CD4-positive, alpha-beta T cell (primary cell): ENCODE results near the gene CAPRIN2. TPM values are rescaled to one million over a fixed set of nuclear protein-coding genes. Genes with fewer than 3 reads are reported as not detected.

Experiments
- ATAC-seq: fragments of 200-7000 bp; cut with Tn5 transposase; one replicate; pipeline ENCODE4 v1.10.0; 2022; ENCODE audit warnings: mild to moderate bottlenecking; ENCODE audit not compliant: poor library complexity
- CTCF ChIA-PET: fragments of 350-600 bp; sonication (Branson Sonifier 250); formaldehyde crosslinking; loops from one replicate; lab custom pipeline; 2021; ENCODE audit warnings: antibody characterized with exemption, inconsistent platforms; lab: Charles Lee
- POLR2A ChIA-PET: fragments of 350-600 bp; sonication (Branson Sonifier 250); formaldehyde crosslinking; loops from one replicate; lab custom pipeline; 2021; ENCODE audit warnings: antibody characterized with exemption, inconsistent platforms; lab: Charles Lee
- DNase-seq, 14 experiments: peaks; one replicate each; pipeline ENCODE4 v3.0.0-alpha.2; 2013 to 2020; ENCODE audit warnings: mixed read lengths in 2 of 14
- H3K27ac ChIP-seq, 2 donors: one replicate each; pipeline versions ENCODE4 v1.5.1 to v1.7.0; 2013; ENCODE audit warnings: low read length in 2 of 2, low read depth in 1 of 2, mild to moderate bottlenecking in 1 of 2
- H3K27me3 ChIP-seq, 2 experiments: 1 replicate in 1 of 2; 2 replicates in 1 of 2; pipeline versions ENCODE4 v1.6.1 to v1.7.0; 2013; ENCODE audit warnings: low read length in 2 of 2, control low read depth in 1 of 2, mild to moderate bottlenecking in 1 of 2, moderate library complexity in 1 of 2; ENCODE audit not compliant: insufficient read depth in 2 of 2, control insufficient read depth in 1 of 2
- H3K36me3 ChIP-seq: one replicate; pipeline ENCODE4 v1.6.1; 2013; ENCODE audit warnings: low read length, control low read depth; ENCODE audit not compliant: insufficient read depth
- H3K4me1 ChIP-seq: one replicate; pipeline ENCODE4 v1.6.1; 2013; ENCODE audit warnings: low read length, control low read depth; ENCODE audit not compliant: insufficient read depth
- H3K4me3 ChIP-seq: one replicate; pipeline ENCODE4 v1.5.1; 2013; ENCODE audit warnings: mild to moderate bottlenecking, low read length, moderate library complexity
- H3K9me3 ChIP-seq, 2 experiments: 1 replicate in 1 of 2; 2 replicates in 1 of 2; pipeline versions ENCODE4 v1.6.1 to v1.7.0; 2013; ENCODE audit warnings: low read length in 2 of 2, mild to moderate bottlenecking in 2 of 2, control low read depth in 1 of 2, moderate library complexity in 1 of 2; ENCODE audit not compliant: control insufficient read depth in 1 of 2, insufficient read depth in 1 of 2
- H3K27ac Mint-ChIP-seq: one replicate; pipeline ENCODE4 v1.8.0; 2020; ENCODE audit warnings: mixed read lengths
- H3K27me3 Mint-ChIP-seq: one replicate; pipeline ENCODE4 v1.8.0; 2021; ENCODE audit warnings: mixed read lengths
- H3K36me3 Mint-ChIP-seq: one replicate; pipeline ENCODE4 v1.8.0; 2021; ENCODE audit warnings: low read depth, mixed read lengths
- H3K4me1 Mint-ChIP-seq: one replicate; pipeline ENCODE4 v1.8.0; 2021; ENCODE audit warnings: low read depth, mixed read lengths
- H3K4me3 Mint-ChIP-seq: one replicate; pipeline ENCODE4 v1.8.0; 2020; ENCODE audit warnings: mild to moderate bottlenecking, mixed read lengths
- H3K9me3 Mint-ChIP-seq: one replicate; pipeline ENCODE4 v1.8.0; 2020; ENCODE audit warnings: mixed read lengths
- CTCF ChIP-seq: fragments of 200-600 bp; IDR thresholded peaks from one replicate; pipeline ENCODE4 v1.8.0; 2022; ENCODE audit warnings: antibody characterized with exemption, mild to moderate bottlenecking
- intact Hi-C, 2 experiments: fragments of 100-400 bp; cut with DNase I in 1 of 2; cut with micrococcal nuclease in 1 of 2; formaldehyde crosslinking; loops; one replicate each; pipeline versions ENCODE4 v1.15.1 to v1.9.0; 2023 to 2025; cut with DNase I, micrococcal nuclease
- total RNA-seq, 174 experiments: library from RNA in 2 of 174; stranded (reverse) in 2 of 174; gene quantifications; one replicate each; pipeline ENCODE4 v1.2.3 and lab custom pipeline; 2021 to 2026

The CAPRIN2 gene
- total RNA-seq, 2 experiments from 2014 or later, result 21.2 to 24.6 TPM

- Histone ChIP-seq H3K4me1 (peaks cover 16% of the 10 kb centered on the region), H3K4me3 (peak overlapping the region; percentile 81), H3K9me3 (no peaks in the 10 kb centered on the region), H3K36me3 (peaks cover under 1% of the 10 kb centered on the region), H3K27ac (peak overlapping the region; percentile 24 to 42), H3K27me3 (no peaks in the 10 kb centered on the region)
- POLR2A ChIA-PET, result interaction anchor here (0.7 to 3.5 kb wide), 8 partner anchors 8 to 1373 kb away, joined by 3 to 47 read pairs (median 4); partner anchors contain the start of genes ERGIC2 and IPO8
- no peak for TF ChIP-seq CTCF
- Mint-ChIP-seq H3K27me3 (no peaks in the 10 kb centered on the region), H3K4me3 (peak overlapping the region; percentile 94), H3K27ac (peak overlapping the region; percentile 77), H3K9me3 (no peaks in the 10 kb centered on the region), H3K36me3 (no peaks in the 10 kb centered on the region), H3K4me1 (peaks cover 48% of the 10 kb centered on the region)
- CTCF ChIA-PET, result interaction anchor here (0.6 to 2.0 kb wide), 4 partner anchors 42 to 97 kb away, joined by 3 to 7 read pairs (median 3); partner anchors contain the start of gene IPO8
- intact Hi-C loops, result loop anchor here (1.0 to 10.0 kb wide), 8 partner anchors 52 to 1920 kb away; partner anchors contain the start of genes DNM1L (in 1 of the 2), ETFBKMT (in 1 of the 2), IPO8 (in 1 of the 2) and SINHCAF (in 1 of the 2)
- DNase-seq (peak in 3 of 14 experiments; percentile 25 to 46 (median 32)), ATAC-seq (peak; percentile 21)
Observed at GRCh38 chr12:30754383-30754749, 385 bp downstream of the CAPRIN2 start.

GRCh38 chr12:30753751-30754382 lies 884 bp downstream of the CAPRIN2 start:
- Histone ChIP-seq H3K4me3 (peak overlapping the region; percentile 81), H3K4me1 (peaks cover 16% of the 10 kb centered on the region), H3K9me3 (no peaks in the 10 kb centered on the region), H3K27me3 (no peaks in the 10 kb centered on the region), H3K27ac (peak overlapping the region; percentile 24 to 42), H3K36me3 (peaks cover 5% of the 10 kb centered on the region)
- ATAC-seq, result no peak
- no peaks in the 10 kb centered on the region for H3K27me3 Mint-ChIP-seq
- intact Hi-C loops, result loop anchor here (1.0 to 10.0 kb wide), 8 partner anchors 53 to 1921 kb away; partner anchors contain the start of genes DNM1L (in 1 of the 2), ETFBKMT (in 1 of the 2), IPO8 (in 1 of the 2) and SINHCAF (in 1 of the 2)
- no peak for TF ChIP-seq CTCF
- no peak for DNase-seq
- ChIA-PET POLR2A (interaction anchor here (0.7 to 3.5 kb wide), 7 partner anchors 9 to 1373 kb away, joined by 3 to 47 read pairs (median 7); partner anchors contain the start of genes ERGIC2 and IPO8), CTCF (interaction anchor here (0.8 to 2.0 kb wide), 3 partner anchors 11 to 69 kb away, joined by 3 to 7 read pairs (median 3); partner anchors contain the start of gene IPO8)
- H3K27ac Mint-ChIP-seq, result peak overlapping the region; percentile 77
- H3K4me1 Mint-ChIP-seq, result peaks cover 53% of the 10 kb centered on the region
- no peaks in the 10 kb centered on the region for H3K9me3 Mint-ChIP-seq
- no peaks in the 10 kb centered on the region for H3K36me3 Mint-ChIP-seq
- H3K4me3 Mint-ChIP-seq, result peak overlapping the region; percentile 94

- Histone ChIP-seq H3K9me3 (no peaks in the 10 kb centered on the region), H3K4me3 (no peak overlapping the region), H3K4me1 (peaks cover 16% of the 10 kb centered on the region), H3K27me3 (no peaks in the 10 kb centered on the region), H3K36me3 (peaks cover 5% of the 10 kb centered on the region), H3K27ac (no peak overlapping the region)
- H3K27ac Mint-ChIP-seq, result peak overlapping the region; percentile 77
- H3K4me1 Mint-ChIP-seq, result peaks cover 57% of the 10 kb centered on the region
- no peaks in the 10 kb centered on the region for H3K36me3 Mint-ChIP-seq
- intact Hi-C loops, result loop anchor here (5.0 to 10.0 kb wide), 6 partner anchors 56 to 1922 kb away; partner anchors contain the start of genes DNM1L (in 1 of the 2), ETFBKMT (in 1 of the 2), IPO8 (in 1 of the 2) and SINHCAF (in 1 of the 2)
- DNase-seq (peak in 4 of 14 experiments; percentile 4 to 46 (median 27)), ATAC-seq (no peak)
- ChIA-PET CTCF (interaction anchor here (0.8 to 2.0 kb wide), 3 partner anchors 10 to 70 kb away, joined by 3 to 7 read pairs (median 3); partner anchors contain the start of gene IPO8), POLR2A (interaction anchor here (0.7 to 3.5 kb wide), 6 partner anchors 8 to 1372 kb away, joined by 3 to 47 read pairs (median 6); partner anchors contain the start of genes ERGIC2 and IPO8)
- H3K4me3 Mint-ChIP-seq, result peak overlapping the region; percentile 94
- TF ChIP-seq CTCF, result no peak
- H3K27me3 Mint-ChIP-seq, result no peaks in the 10 kb centered on the region
- no peaks in the 10 kb centered on the region for H3K9me3 Mint-ChIP-seq
Observed at GRCh38 chr12:30753233-30753632, 1.5 kb downstream of the CAPRIN2 start.
